ENCODE measurements around the gene UBE3D. TPM values are rescaled to one million over a fixed set of nuclear protein-coding genes. Genes with fewer than 3 reads are reported as not detected.

The UBE3D gene
- total RNA-seq, 1 experiment from 2014 or later = 11.0 TPM

GRCh38 chr6:82987416-82987815 is 78.2 kb downstream of the UBE3D start:
- POLR2A ChIA-PET = no interaction called here
- no peaks in the 10 kb centered on the region for H3K9me3 ChIP-seq (ENCODE audit: control insufficient read depth, insufficient read depth, low read depth, low read length)
- H3K4me1 ChIP-seq (ENCODE audit: control insufficient read depth, insufficient read depth, low read length) = no peaks in the 10 kb centered on the region; the same call in 1 of the 2 replicates
- intact Hi-C loops (cut with micrococcal nuclease; ENCODE audit: unreplicated experiment) (no loop called here), in situ Hi-C loops (cut with HindIII; ENCODE audit: low pct_unique_long_range_greater_than_20kb, low sequenced_read_pairs) (no loop called here)
- no peak overlapping the region for H3K4me3 ChIP-seq (ENCODE audit: low read depth in 2 of 2, low read length in 2 of 2)
- ATAC-seq = no peak
- no peaks in the 10 kb centered on the region for H3K27me3 ChIP-seq (ENCODE audit: control insufficient read depth, insufficient read depth, low read length)
- TF ChIP-seq POLR2AphosphoS5 (IDR thresholded peaks at IDR 0.05; ENCODE audit: low read depth, low read length) (no peak), REST (IDR thresholded peaks at IDR 0.05; ENCODE audit: insufficient read depth in 1 of 2, low read depth in 2 of 2, low read length in 1 of 2) (no peak)
- CTCF ChIA-PET = no interaction called here
- H3K36me3 ChIP-seq (ENCODE audit: control insufficient read depth, insufficient read depth, low read length) = no peaks in the 10 kb centered on the region
- no TSS peak for BruUV-seq (replicated peaks)
- no peak overlapping the region for H3K27ac ChIP-seq (ENCODE audit: low read length)
- no peak for DNase-seq (ENCODE audit: low read depth, low spot score)

- no TSS peak for BruUV-seq (replicated peaks)
- DNase-seq (ENCODE audit: low read depth, low spot score) (no peak), ATAC-seq (no peak)
- intact Hi-C loops (cut with micrococcal nuclease; ENCODE audit: unreplicated experiment) (no loop called here), in situ Hi-C loops (cut with HindIII; ENCODE audit: low pct_unique_long_range_greater_than_20kb, low sequenced_read_pairs) (no loop called here)
- Histone ChIP-seq H3K36me3 (ENCODE audit: control insufficient read depth, insufficient read depth, low read length) (no peaks in the 10 kb centered on the region), H3K4me3 (ENCODE audit: low read depth in 2 of 2, low read length in 2 of 2) (no peak overlapping the region), H3K9me3 (ENCODE audit: control insufficient read depth, insufficient read depth, low read depth, low read length) (no peaks in the 10 kb centered on the region), H3K27ac (ENCODE audit: low read length) (no peak overlapping the region), H3K27me3 (ENCODE audit: control insufficient read depth, insufficient read depth, low read length) (no peaks in the 10 kb centered on the region), H3K4me1 (ENCODE audit: control insufficient read depth, insufficient read depth, low read length) (no peaks in the 10 kb centered on the region; the same call in 1 of the 2 replicates)
- TF ChIP-seq TCF7L2 (IDR thresholded peaks at IDR 0.05; ENCODE audit: low read depth, low read length) = no peak
- no peak for TF ChIP-seq CTCF (IDR thresholded peaks at IDR 0.05)
- no peak for TF ChIP-seq POLR2AphosphoS5 (IDR thresholded peaks at IDR 0.05; ENCODE audit: low read depth, low read length)
- no peak for TF ChIP-seq REST (IDR thresholded peaks at IDR 0.05; ENCODE audit: insufficient read depth in 1 of 2, low read depth in 2 of 2, low read length in 1 of 2)
- no peak for TF ChIP-seq SIN3A (IDR thresholded peaks at IDR 0.05; ENCODE audit: borderline replicate concordance, insufficient read depth, low read depth, low read length)
- ChIA-PET POLR2A (no interaction called here), CTCF (no interaction called here)
Observed at GRCh38 chr6:82984720-82985119, 80.9 kb downstream of the UBE3D start.
